Measurements from ENCODE around the gene RUNX2. TPM values are rescaled to one million over a fixed set of nuclear protein-coding genes. Genes with fewer than 3 reads are reported as not detected.

The RUNX2 gene
- total and polyA plus RNA-seq, 9 of the 15 experiments (the other 6 are each of a cell fraction or from before 2014, with no cell fraction given): 0.29 to 1.00 (median 0.43) TPM

GRCh38 chr6:45386501-45386900 lies 58.4 kb downstream of the RUNX2 start:
- no peak for FAIRE-seq
- TF ChIP-seq MTA3 (IDR thresholded peaks at IDR 0.05; ENCODE audit: borderline replicate concordance): no peak
- TF ChIP-seq GATAD2B (IDR thresholded peaks at IDR 0.05; ENCODE audit: borderline replicate concordance): no peak
- no peak for TF ChIP-seq CBFA2T3 (IDR thresholded peaks at IDR 0.05)
- no peak for TF ChIP-seq KAT7 (CRISPR knock-in tag; IDR thresholded peaks at IDR 0.05; ENCODE audit: borderline replicate concordance)
- TF ChIP-seq SAFB (IDR thresholded peaks at IDR 0.05; ENCODE audit: borderline replicate concordance, low read depth, low read length): no peak
- TF ChIP-seq, protein P1, sequence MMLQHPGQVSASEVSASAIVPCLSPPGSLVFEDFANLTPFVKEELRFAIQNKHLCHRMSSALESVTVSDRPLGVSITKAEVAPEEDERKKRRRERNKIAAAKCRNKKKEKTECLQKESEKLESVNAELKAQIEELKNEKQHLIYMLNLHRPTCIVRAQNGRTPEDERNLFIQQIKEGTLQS (IDR thresholded peaks at IDR 0.05): peak; percentile 45
- TF ChIP-seq, protein P1 (CRISPR knock-in tag; conservative IDR thresholded peaks at IDR 0.05): no peak
- no peak for TF ChIP-seq ZEB2 (IDR thresholded peaks at IDR 0.05)
- no peak for TF ChIP-seq JUND (IDR thresholded peaks at IDR 0.05; ENCODE audit: borderline replicate concordance, low read depth, low read length)
- TF ChIP-seq JUND (tag; IDR thresholded peaks at IDR 0.05; ENCODE audit: borderline replicate concordance, low read depth, low read length): 0 out of 3 replicates have a peak, but pooled peaks have one; percentile 19
- no peak for TF ChIP-seq ZBTB49 (CRISPR knock-in tag; IDR thresholded peaks at IDR 0.05; ENCODE audit: borderline replicate concordance)
- no peak for TF ChIP-seq HEY1 (CRISPR knock-in tag; IDR thresholded peaks at IDR 0.05; ENCODE audit: borderline replicate concordance)
- TF ChIP-seq BMI1 (IDR thresholded peaks at IDR 0.05; ENCODE audit: low read length): no peak

More at GRCh38 chr6:45386501-45386900, 58.4 kb downstream of the RUNX2 start:
- BruUV-seq (replicated peaks): no TSS peak
- POLR2A ChIA-PET: interaction anchor here (0.7 to 2.8 kb wide), 2 partner anchors 9 to 22 kb away, joined by 3 to 12 read pairs; partner anchors contain the start of gene SUPT3H
- ATAC-seq (no peak), DNase-seq (ENCODE audit: extremely low read depth in 1 of 4, low spot score in 3 of 4) (no peak)
- no peak overlapping the region for H3K4me3 ChIP-seq
- H3K79me2 ChIP-seq (ENCODE audit: control insufficient read depth, insufficient read depth, low read length): no peaks in the 10 kb centered on the region
- H3K4me1 ChIP-seq (replicated peaks in 1 of 2; ENCODE audit: control insufficient read depth in 2 of 2, insufficient read depth in 2 of 2, low read length in 2 of 2): peaks cover 0 to 5% of the 10 kb centered on the region in 2 experiments; a peak in 1 of 5 replicates
- WGBS (ENCODE audit: insufficient coverage, low coverage, missing lambda C conversion rate): 17% methylated on average over 3 of the region's 3 CpGs
- no peaks in the 10 kb centered on the region for H3K36me3 ChIP-seq (ENCODE audit: control insufficient read depth, insufficient read depth, low read length)
- in situ Hi-C loops (cut with MboI) (no loop called here), intact Hi-C loops (cut with micrococcal nuclease) (no loop called here)
- no peaks in the 10 kb centered on the region for H3K27me3 ChIP-seq (ENCODE audit: control insufficient read depth in 2 of 2, insufficient read depth in 2 of 2, low read length in 2 of 2)
- CTCF ChIA-PET (ENCODE audit: low intra/inter-chr PET ratio): no interaction called here
- H3K4me2 ChIP-seq (ENCODE audit: insufficient read depth, low read length): no peak overlapping the region
- H3K9me3 ChIP-seq (replicated peaks; ENCODE audit: control insufficient read depth, insufficient read depth, low read depth, low read length): no peaks in the 10 kb centered on the region
- no peak overlapping the region for H2AFZ ChIP-seq (ENCODE audit: low read depth, low read length)
- H3K9me1 ChIP-seq (ENCODE audit: control insufficient read depth, insufficient read depth, low read length): no peaks in the 10 kb centered on the region
- no peak overlapping the region for H3K9ac ChIP-seq (ENCODE audit: insufficient read depth in 1 of 2, low read depth in 2 of 2, low read length in 2 of 2)
- no peak overlapping the region for H3K27ac ChIP-seq (ENCODE audit: extremely low read depth, low read depth, low read length)
- H4K20me1 ChIP-seq (replicated peaks; ENCODE audit: control insufficient read depth, insufficient read depth, low read length): no peaks in the 10 kb centered on the region

All from K562 (cell line).